HEK293T (cell line): ENCODE measurements around the gene FAM222A.

Experiments used
- BHLHE40 ChIP-seq: fragments of 450-650 bp; IDR thresholded peaks from 2 replicates; pipeline ENCODE4 v1.6.1; 2016; ENCODE audit warnings: mild to moderate bottlenecking, moderate library complexity, borderline replicate concordance
- ELF4 ChIP-seq: fragments of 450-650 bp; IDR thresholded peaks from 2 replicates; pipeline ENCODE4 v1.6.1; 2017; ENCODE audit warnings: antibody characterized with exemption
- L3MBTL2 ChIP-seq: fragments of 450-650 bp; conservative IDR thresholded peaks from 2 replicates; pipeline ENCODE4 v1.6.1; 2016; ENCODE audit warnings: mild to moderate bottlenecking
- NFRKB ChIP-seq: fragments of 450-650 bp; IDR thresholded peaks from 2 replicates; pipeline ENCODE4 v1.6.1; 2016; ENCODE audit warnings: mild to moderate bottlenecking, moderate library complexity
- SUZ12 ChIP-seq: fragments of 450-650 bp; IDR thresholded peaks from 2 replicates; pipeline ENCODE4 v1.6.1; 2016; ENCODE audit warnings: mild to moderate bottlenecking

GRCh38 chr12:109741286-109741969 lies 27.8 kb downstream of the FAM222A start:
- TF ChIP-seq SUZ12 (no peak), NFRKB (no peak), ELF4 (no peak), BHLHE40 (no peak), L3MBTL2 (no peak)
